GM23338 (cell line): ENCODE results near the gene ARL13A.

Experiments used
- CREB1 ChIP-seq: fragments of 250-450 bp; sonication (Bioruptor Pico); IDR thresholded peaks from 2 replicates; pipeline ENCODE4 v1.5.0; 2020; ENCODE audit warnings: low read depth, mild to moderate bottlenecking, moderate library complexity
- TF ChIP-seq, protein P1 (sequence below), 2 experiments: fragments of 200-600 bp in 1 of 2; sonication (generic) in 1 of 2; conservative IDR thresholded peaks; 2 replicates each; pipeline versions ENCODE4 v1.5.1 to v1.6.1; 2016 to 2017; ENCODE audit warnings: antibody characterized with exemption in 2 of 2, low read depth in 2 of 2, mild to moderate bottlenecking in 2 of 2, moderate library complexity in 1 of 2
- TF ChIP-seq, protein P2 (sequence below): fragments of 250-450 bp; sonication (Bioruptor Pico); IDR thresholded peaks from 2 replicates; pipeline ENCODE4 v1.5.0; 2020; ENCODE audit warnings: mild to moderate bottlenecking, moderate library complexity
- TF ChIP-seq, protein P3 (sequence below): IDR thresholded peaks from one replicate; pipeline ENCODE4 v1.6.1; 2018; ENCODE audit warnings: antibody characterized with exemption; ENCODE audit not compliant: unreplicated experiment

DNA sequence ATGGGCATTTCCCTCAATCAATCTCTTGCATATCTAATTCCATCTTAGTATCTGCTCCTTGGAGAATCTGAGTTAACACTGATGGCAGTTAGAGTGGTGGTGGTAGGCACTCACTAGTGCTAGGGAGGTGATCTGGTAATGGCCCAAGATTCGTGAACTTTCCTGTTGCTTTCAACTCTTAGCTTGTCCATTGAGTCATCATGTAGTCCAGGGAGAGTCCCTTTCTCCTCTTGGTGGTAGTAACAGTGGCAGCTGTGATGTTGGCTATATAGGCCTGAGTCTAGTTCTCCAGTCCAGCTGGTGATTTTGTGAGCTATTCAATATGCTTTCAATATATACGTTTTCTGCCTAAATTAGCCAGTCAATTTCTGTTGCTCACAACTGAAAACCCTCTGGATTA is 33.7 kb upstream of the ARL13A start:
- TF ChIP-seq CREB1 (CRISPR knock-in tag), result no peak
- TF ChIP-seq, protein P1, sequence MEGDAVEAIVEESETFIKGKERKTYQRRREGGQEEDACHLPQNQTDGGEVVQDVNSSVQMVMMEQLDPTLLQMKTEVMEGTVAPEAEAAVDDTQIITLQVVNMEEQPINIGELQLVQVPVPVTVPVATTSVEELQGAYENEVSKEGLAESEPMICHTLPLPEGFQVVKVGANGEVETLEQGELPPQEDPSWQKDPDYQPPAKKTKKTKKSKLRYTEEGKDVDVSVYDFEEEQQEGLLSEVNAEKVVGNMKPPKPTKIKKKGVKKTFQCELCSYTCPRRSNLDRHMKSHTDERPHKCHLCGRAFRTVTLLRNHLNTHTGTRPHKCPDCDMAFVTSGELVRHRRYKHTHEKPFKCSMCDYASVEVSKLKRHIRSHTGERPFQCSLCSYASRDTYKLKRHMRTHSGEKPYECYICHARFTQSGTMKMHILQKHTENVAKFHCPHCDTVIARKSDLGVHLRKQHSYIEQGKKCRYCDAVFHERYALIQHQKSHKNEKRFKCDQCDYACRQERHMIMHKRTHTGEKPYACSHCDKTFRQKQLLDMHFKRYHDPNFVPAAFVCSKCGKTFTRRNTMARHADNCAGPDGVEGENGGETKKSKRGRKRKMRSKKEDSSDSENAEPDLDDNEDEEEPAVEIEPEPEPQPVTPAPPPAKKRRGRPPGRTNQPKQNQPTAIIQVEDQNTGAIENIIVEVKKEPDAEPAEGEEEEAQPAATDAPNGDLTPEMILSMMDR (conservative IDR thresholded peaks at IDR 0.05; ENCODE audit: low read depth in 2 of 2), result no peak
- TF ChIP-seq, protein P2, sequence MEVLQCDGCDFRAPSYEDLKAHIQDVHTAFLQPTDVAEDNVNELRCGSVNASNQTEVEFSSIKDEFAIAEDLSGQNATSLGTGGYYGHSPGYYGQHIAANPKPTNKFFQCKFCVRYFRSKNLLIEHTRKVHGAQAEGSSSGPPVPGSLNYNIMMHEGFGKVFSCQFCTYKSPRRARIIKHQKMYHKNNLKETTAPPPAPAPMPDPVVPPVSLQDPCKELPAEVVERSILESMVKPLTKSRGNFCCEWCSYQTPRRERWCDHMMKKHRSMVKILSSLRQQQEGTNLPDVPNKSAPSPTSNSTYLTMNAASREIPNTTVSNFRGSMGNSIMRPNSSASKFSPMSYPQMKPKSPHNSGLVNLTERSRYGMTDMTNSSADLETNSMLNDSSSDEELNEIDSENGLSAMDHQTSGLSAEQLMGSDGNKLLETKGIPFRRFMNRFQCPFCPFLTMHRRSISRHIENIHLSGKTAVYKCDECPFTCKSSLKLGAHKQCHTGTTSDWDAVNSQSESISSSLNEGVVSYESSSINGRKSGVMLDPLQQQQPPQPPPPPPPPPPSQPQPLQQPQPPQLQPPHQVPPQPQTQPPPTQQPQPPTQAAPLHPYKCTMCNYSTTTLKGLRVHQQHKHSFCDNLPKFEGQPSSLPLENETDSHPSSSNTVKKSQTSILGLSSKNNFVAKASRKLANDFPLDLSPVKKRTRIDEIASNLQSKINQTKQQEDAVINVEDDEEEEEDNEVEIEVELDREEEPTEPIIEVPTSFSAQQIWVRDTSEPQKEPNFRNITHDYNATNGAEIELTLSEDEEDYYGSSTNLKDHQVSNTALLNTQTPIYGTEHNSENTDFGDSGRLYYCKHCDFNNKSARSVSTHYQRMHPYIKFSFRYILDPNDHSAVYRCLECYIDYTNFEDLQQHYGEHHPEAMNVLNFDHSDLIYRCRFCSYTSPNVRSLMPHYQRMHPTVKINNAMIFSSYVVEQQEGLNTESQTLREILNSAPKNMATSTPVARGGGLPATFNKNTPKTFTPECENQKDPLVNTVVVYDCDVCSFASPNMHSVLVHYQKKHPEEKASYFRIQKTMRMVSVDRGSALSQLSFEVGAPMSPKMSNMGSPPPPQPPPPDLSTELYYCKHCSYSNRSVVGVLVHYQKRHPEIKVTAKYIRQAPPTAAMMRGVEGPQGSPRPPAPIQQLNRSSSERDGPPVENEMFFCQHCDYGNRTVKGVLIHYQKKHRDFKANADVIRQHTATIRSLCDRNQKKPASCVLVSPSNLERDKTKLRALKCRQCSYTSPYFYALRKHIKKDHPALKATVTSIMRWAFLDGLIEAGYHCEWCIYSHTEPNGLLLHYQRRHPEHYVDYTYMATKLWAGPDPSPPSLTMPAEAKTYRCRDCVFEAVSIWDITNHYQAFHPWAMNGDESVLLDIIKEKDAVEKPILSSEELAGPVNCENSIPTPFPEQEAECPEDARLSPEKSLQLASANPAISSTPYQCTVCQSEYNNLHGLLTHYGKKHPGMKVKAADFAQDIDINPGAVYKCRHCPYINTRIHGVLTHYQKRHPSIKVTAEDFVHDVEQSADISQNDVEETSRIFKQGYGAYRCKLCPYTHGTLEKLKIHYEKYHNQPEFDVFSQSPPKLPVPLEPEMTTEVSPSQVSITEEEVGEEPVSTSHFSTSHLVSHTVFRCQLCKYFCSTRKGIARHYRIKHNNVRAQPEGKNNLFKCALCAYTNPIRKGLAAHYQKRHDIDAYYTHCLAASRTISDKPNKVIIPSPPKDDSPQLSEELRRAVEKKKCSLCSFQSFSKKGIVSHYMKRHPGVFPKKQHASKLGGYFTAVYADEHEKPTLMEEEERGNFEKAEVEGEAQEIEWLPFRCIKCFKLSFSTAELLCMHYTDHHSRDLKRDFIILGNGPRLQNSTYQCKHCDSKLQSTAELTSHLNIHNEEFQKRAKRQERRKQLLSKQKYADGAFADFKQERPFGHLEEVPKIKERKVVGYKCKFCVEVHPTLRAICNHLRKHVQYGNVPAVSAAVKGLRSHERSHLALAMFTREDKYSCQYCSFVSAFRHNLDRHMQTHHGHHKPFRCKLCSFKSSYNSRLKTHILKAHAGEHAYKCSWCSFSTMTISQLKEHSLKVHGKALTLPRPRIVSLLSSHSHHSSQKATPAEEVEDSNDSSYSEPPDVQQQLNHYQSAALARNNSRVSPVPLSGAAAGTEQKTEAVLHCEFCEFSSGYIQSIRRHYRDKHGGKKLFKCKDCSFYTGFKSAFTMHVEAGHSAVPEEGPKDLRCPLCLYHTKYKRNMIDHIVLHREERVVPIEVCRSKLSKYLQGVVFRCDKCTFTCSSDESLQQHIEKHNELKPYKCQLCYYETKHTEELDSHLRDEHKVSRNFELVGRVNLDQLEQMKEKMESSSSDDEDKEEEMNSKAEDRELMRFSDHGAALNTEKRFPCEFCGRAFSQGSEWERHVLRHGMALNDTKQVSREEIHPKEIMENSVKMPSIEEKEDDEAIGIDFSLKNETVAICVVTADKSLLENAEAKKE (CRISPR knock-in tag), result no peak
- TF ChIP-seq, protein P3, sequence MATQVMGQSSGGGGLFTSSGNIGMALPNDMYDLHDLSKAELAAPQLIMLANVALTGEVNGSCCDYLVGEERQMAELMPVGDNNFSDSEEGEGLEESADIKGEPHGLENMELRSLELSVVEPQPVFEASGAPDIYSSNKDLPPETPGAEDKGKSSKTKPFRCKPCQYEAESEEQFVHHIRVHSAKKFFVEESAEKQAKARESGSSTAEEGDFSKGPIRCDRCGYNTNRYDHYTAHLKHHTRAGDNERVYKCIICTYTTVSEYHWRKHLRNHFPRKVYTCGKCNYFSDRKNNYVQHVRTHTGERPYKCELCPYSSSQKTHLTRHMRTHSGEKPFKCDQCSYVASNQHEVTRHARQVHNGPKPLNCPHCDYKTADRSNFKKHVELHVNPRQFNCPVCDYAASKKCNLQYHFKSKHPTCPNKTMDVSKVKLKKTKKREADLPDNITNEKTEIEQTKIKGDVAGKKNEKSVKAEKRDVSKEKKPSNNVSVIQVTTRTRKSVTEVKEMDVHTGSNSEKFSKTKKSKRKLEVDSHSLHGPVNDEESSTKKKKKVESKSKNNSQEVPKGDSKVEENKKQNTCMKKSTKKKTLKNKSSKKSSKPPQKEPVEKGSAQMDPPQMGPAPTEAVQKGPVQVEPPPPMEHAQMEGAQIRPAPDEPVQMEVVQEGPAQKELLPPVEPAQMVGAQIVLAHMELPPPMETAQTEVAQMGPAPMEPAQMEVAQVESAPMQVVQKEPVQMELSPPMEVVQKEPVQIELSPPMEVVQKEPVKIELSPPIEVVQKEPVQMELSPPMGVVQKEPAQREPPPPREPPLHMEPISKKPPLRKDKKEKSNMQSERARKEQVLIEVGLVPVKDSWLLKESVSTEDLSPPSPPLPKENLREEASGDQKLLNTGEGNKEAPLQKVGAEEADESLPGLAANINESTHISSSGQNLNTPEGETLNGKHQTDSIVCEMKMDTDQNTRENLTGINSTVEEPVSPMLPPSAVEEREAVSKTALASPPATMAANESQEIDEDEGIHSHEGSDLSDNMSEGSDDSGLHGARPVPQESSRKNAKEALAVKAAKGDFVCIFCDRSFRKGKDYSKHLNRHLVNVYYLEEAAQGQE, result no peak
